HepG2 (cell line): ENCODE data around the gene TMEM53. TPM values are rescaled to one million over a fixed set of nuclear protein-coding genes. Genes with fewer than 3 reads are reported as not detected.
A peak's percentile ranks its signal among the peaks of the same experiment; 100 is the strongest.

Source experiments
- ARNTL ChIP-seq: sonication (generic); formaldehyde crosslinking; IDR thresholded peaks from 2 replicates; pipeline ENCODE4 v1.4.0; 2020; ENCODE audit warnings: mild to moderate bottlenecking, missing genetic modification reagents
- CENPBD1 ChIP-seq: sonication (generic); formaldehyde crosslinking; IDR thresholded peaks from 2 replicates; pipeline ENCODE4 v1.8.0; 2022; ENCODE audit warnings: missing genetic modification reagents, low read depth, mild to moderate bottlenecking, borderline replicate concordance
- DRAP1 ChIP-seq: IDR thresholded peaks from 2 replicates; pipeline ENCODE4 v1.6.1; 2016; ENCODE audit warnings: missing genetic modification reagents, missing compliant biosample characterization
- ELF1 ChIP-seq: sonication (generic); formaldehyde crosslinking; IDR thresholded peaks from 2 replicates; pipeline ENCODE4 v1.4.0; 2020; ENCODE audit warnings: missing genetic modification reagents
- FUBP1 ChIP-seq: sonication (generic); formaldehyde crosslinking; IDR thresholded peaks from 2 replicates; pipeline ENCODE4 v1.5.1; 2020; ENCODE audit warnings: missing genetic modification reagents, mild to moderate bottlenecking, borderline replicate concordance
- HOXD1 ChIP-seq: sonication (generic); formaldehyde crosslinking; IDR thresholded peaks from 2 replicates; pipeline ENCODE4 v1.5.0; 2020; ENCODE audit warnings: missing genetic modification reagents
- KLF12 ChIP-seq: sonication (generic); formaldehyde crosslinking; IDR thresholded peaks from 2 replicates; pipeline ENCODE4 v1.4.0; 2020; ENCODE audit warnings: missing genetic modification reagents, borderline replicate concordance
- MAX ChIP-seq: IDR thresholded peaks from 2 replicates; pipeline ENCODE4 v1.6.1; 2012; ENCODE audit warnings: inconsistent platforms
- NCOA2 ChIP-seq: sonication (generic); formaldehyde crosslinking; IDR thresholded peaks from 2 replicates; pipeline ENCODE4 v1.8.0; 2022; ENCODE audit warnings: inconsistent platforms
- NFKB2 ChIP-seq: sonication (generic); formaldehyde crosslinking; IDR thresholded peaks from 2 replicates; pipeline ENCODE4 v1.4.0; 2020; ENCODE audit warnings: missing genetic modification reagents, borderline replicate concordance
- SNRNP70 ChIP-seq: fragments of 200-400 bp; formaldehyde crosslinking; IDR thresholded peaks from 2 replicates; pipeline ENCODE4 v1.6.1; 2017; ENCODE audit warnings: mild to moderate bottlenecking, low read depth, low read length, moderate library complexity
- SP1 ChIP-seq, 2 experiments: fragments of 450-650 bp in 1 of 2; sonication (generic) in 1 of 2; formaldehyde crosslinking in 1 of 2; IDR thresholded peaks; 2 replicates each; pipeline versions ENCODE4 v1.4.0 to v1.6.1; 2016 to 2020; ENCODE audit warnings: missing genetic modification reagents in 1 of 2
- YY1 ChIP-seq: IDR thresholded peaks from 2 replicates; pipeline ENCODE4 v1.6.1; 2011; ENCODE audit warnings: low read length, low read depth, moderate library complexity, mild to moderate bottlenecking; ENCODE audit not compliant: insufficient read depth, insufficient replicate concordance
- ZC3H13 ChIP-seq: sonication (generic); formaldehyde crosslinking; IDR thresholded peaks from 2 replicates; pipeline ENCODE4 v1.8.1; 2023; ENCODE audit warnings: mild to moderate bottlenecking, missing genetic modification reagents, moderate library complexity
- ZFX ChIP-seq: sonication (generic); formaldehyde crosslinking; IDR thresholded peaks from 2 replicates; pipeline ENCODE4 v1.4.0; 2020; ENCODE audit warnings: mild to moderate bottlenecking, low read depth, missing genetic modification reagents, moderate library complexity
- ZGPAT ChIP-seq: IDR thresholded peaks from 2 replicates; pipeline ENCODE4 v1.6.1; 2016; ENCODE audit warnings: mild to moderate bottlenecking
- ZKSCAN8 ChIP-seq: IDR thresholded peaks from 2 replicates; pipeline ENCODE4 v1.6.1; 2016; ENCODE audit warnings: borderline replicate concordance, missing genetic modification reagents, missing compliant biosample characterization
- ZMYM3 ChIP-seq: sonication (generic); formaldehyde crosslinking; IDR thresholded peaks from 2 replicates; pipeline ENCODE4 v1.5.1; 2020; ENCODE audit warnings: mild to moderate bottlenecking, missing genetic modification reagents
- ZNF33A ChIP-seq: sonication (generic); formaldehyde crosslinking; IDR thresholded peaks from 2 replicates; pipeline ENCODE4 v1.5.1; 2020; ENCODE audit warnings: missing genetic modification reagents, mild to moderate bottlenecking, moderate library complexity, borderline replicate concordance
- ZNF33B ChIP-seq: sonication (generic); formaldehyde crosslinking; IDR thresholded peaks from 2 replicates; pipeline ENCODE4 v1.5.1; 2020; ENCODE audit warnings: mild to moderate bottlenecking, missing genetic modification reagents
- ZNF430 ChIP-seq: sonication (generic); formaldehyde crosslinking; IDR thresholded peaks from 2 replicates; pipeline ENCODE4 v1.9.0; 2021; ENCODE audit warnings: mild to moderate bottlenecking, missing genetic modification reagents
- ZNF432 ChIP-seq: sonication (generic); formaldehyde crosslinking; IDR thresholded peaks from 2 replicates; pipeline ENCODE4 v1.5.0; 2020; ENCODE audit warnings: missing genetic modification reagents, mild to moderate bottlenecking, borderline replicate concordance
- ZNF670 ChIP-seq: sonication (generic); formaldehyde crosslinking; IDR thresholded peaks from 2 replicates; pipeline ENCODE4 v1.8.0; 2022; ENCODE audit warnings: mild to moderate bottlenecking, missing genetic modification reagents, borderline replicate concordance
- ZNF766 ChIP-seq: sonication (generic); formaldehyde crosslinking; IDR thresholded peaks from 2 replicates; pipeline ENCODE4 v1.5.0; 2020; ENCODE audit warnings: missing genetic modification reagents, borderline replicate concordance
- ZNF883 ChIP-seq: sonication (generic); formaldehyde crosslinking; IDR thresholded peaks from 2 replicates; pipeline ENCODE4 v1.5.1; 2020; ENCODE audit warnings: mild to moderate bottlenecking, missing genetic modification reagents; ENCODE audit errors: not compliant biosample characterization
- polyA plus RNA-seq, 8 experiments: library from polyadenylated mRNA; depleted of rRNA in 3 of 8; stranded (reverse) in 7 of 8; unstranded in 1 of 8; fragments of >200 nt; fragmentation: Illumina TruSeq in 4 of 8; extraction: Trizol in 4 of 8; gene quantifications; 2 replicates each; pipeline versions ENCODE4 v1.2.1 to v1.2.3, GENCODE V29; 2011 to 2016; ENCODE audit warnings: low read depth in 4 of 8, missing spikeins in 1 of 8, mixed read lengths in 1 of 8; ENCODE audit not compliant: insufficient read depth in 1 of 8
- total RNA-seq, 5 experiments: library from RNA; depleted of rRNA; stranded (reverse); fragments of >200 nt; fragmentation: Illumina TruSeq; extraction: Trizol; gene quantifications; 2 replicates each; pipeline ENCODE4 v1.2.3, GENCODE V29; 2016; ENCODE audit warnings: low read depth in 1 of 5

Gene TMEM53
- total and polyA plus RNA-seq, 2 of the 13 experiments (the other 11 are each of a cell fraction or from before 2014, with no cell fraction given): 12.6 to 20.2 TPM

GRCh38 chr1:44674113-44675000 lies at the start of gene TMEM53, which contains the start of gene ARMH1 (continued):
- peak; percentile 38; the same call in 1 of the 2 replicates for TF ChIP-seq ELF1 (CRISPR knock-in tag)
- TF ChIP-seq ZMYM3 (CRISPR knock-in tag): no peak; the same call in 1 of the 2 replicates
- no peak for TF ChIP-seq ZNF432 (CRISPR knock-in tag)
- TF ChIP-seq ZFX (CRISPR knock-in tag): peak; percentile 68
- TF ChIP-seq HOXD1: 0 out of 2 replicates have a peak, but pooled peaks have one; percentile 19
- TF ChIP-seq SNRNP70: no peak
- TF ChIP-seq YY1: peak; percentile 21
- TF ChIP-seq ZGPAT (CRISPR knock-in tag): peak; percentile 69; the same call in 1 of the 2 replicates
- no peak for TF ChIP-seq CENPBD1
- TF ChIP-seq ZNF766 (CRISPR knock-in tag): peak; percentile 52; the same call in 1 of the 2 replicates
- TF ChIP-seq SP1 (IDR thresholded peaks at IDR 0.05): peak; percentile 48; the same call in 1 of the 2 replicates
- peak; percentile 73 for TF ChIP-seq SP1 (CRISPR knock-in tag; IDR thresholded peaks at IDR 0.05)
- TF ChIP-seq ZNF33A (CRISPR knock-in tag): no peak; the same call in 1 of the 2 replicates
- TF ChIP-seq ZNF33B (CRISPR knock-in tag): no peak
- TF ChIP-seq FUBP1 (CRISPR knock-in tag): no peak
- TF ChIP-seq ARNTL: peak; percentile 74
- peak; percentile 29 for TF ChIP-seq ZNF883 (CRISPR knock-in tag)
- TF ChIP-seq ZNF430 (CRISPR knock-in tag): 0 out of 2 replicates have a peak, but pooled peaks have one; percentile 50
- TF ChIP-seq NCOA2 (CRISPR knock-in tag): peak; percentile 44; the same call in 1 of the 2 replicates
- TF ChIP-seq ZNF670 (CRISPR knock-in tag): no peak; the same call in 1 of the 2 replicates
- TF ChIP-seq ZC3H13 (CRISPR knock-in tag): 0 out of 2 replicates have a peak, but pooled peaks have one; percentile 37
- TF ChIP-seq ZKSCAN8 (CRISPR knock-in tag): no peak
- peak; percentile 82 for TF ChIP-seq KLF12 (CRISPR knock-in tag)
- TF ChIP-seq NFKB2: no peak; the same call in 1 of the 2 replicates
- TF ChIP-seq MAX: no peak
- peak; percentile 52; the same call in 1 of the 2 replicates for TF ChIP-seq DRAP1
